ENCODE results near the gene ELP5.
A peak's percentile ranks its signal among the peaks of the same experiment; 100 is the strongest.

The ELP5 gene

GRCh38 chr17:7217113-7217987, 34.7 kb upstream of the ELP5 start:
- Histone ChIP-seq H3K4me1 (ENCODE audit: control insufficient read depth, insufficient read depth, low read length) (peaks cover 11% of the 10 kb centered on the region), H3K27ac (ENCODE audit: extremely low read depth, low read depth, low read length) (no peak overlapping the region), H3K36me3 (ENCODE audit: control insufficient read depth in 2 of 2, insufficient read depth in 1 of 2, low read length in 2 of 2) (peaks cover 0 to 15% of the 10 kb centered on the region in 2 experiments; a peak in 1 of 3 replicates), H3K4me3 (ENCODE audit: low read depth, low read length) (peak overlapping the region; percentile 9), H3K9me3 (ENCODE audit: control insufficient read depth, insufficient read depth, low read depth, low read length) (no peaks in the 10 kb centered on the region)
- POLR2A ChIA-PET = interaction anchor here (0.5 to 9.8 kb wide), 2 partner anchors 19 to 196 kb away, joined by 5 to 284 read pairs; partner anchors contain the start of genes DVL2, GABARAP and PHF23
- CTCF ChIA-PET = no interaction called here
- TF ChIP-seq ZNF140 (tag by site-specific recombination; IDR thresholded peaks at IDR 0.05) = no peak
- no peak; the same call in 1 of the 2 replicates for TF ChIP-seq ZNF324 (tag by site-specific recombination; IDR thresholded peaks at IDR 0.05)
- TF ChIP-seq ZNF362 (tag by site-specific recombination; IDR thresholded peaks at IDR 0.05) = no peak
- TF ChIP-seq, protein P1, sequence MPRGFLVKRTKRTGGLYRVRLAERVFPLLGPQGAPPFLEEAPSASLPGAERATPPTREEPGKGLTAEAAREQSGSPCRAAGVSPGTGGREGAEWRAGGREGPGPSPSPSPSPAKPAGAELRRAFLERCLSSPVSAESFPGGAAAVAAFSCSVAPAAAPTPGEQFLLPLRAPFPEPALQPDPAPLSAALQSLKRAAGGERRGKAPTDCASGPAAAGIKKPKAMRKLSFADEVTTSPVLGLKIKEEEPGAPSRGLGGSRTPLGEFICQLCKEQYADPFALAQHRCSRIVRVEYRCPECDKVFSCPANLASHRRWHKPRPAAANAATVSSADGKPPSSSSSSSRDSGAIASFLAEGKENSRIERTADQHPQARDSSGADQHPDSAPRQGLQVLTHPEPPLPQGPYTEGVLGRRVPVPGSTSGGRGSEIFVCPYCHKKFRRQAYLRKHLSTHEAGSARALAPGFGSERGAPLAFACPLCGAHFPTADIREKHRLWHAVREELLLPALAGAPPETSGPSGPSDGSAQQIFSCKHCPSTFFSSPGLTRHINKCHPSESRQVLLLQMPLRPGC (tag by site-specific recombination; IDR thresholded peaks at IDR 0.05) = no peak
- no peak for TF ChIP-seq ZXDB (tag by site-specific recombination; IDR thresholded peaks at IDR 0.05)
- TF ChIP-seq KLF9 (tag by site-specific recombination; IDR thresholded peaks at IDR 0.05; ENCODE audit: low read depth) = no peak
- 0 out of 2 replicates have a peak, but pooled peaks have one; percentile 11 for TF ChIP-seq PRDM1 (tag by site-specific recombination; IDR thresholded peaks at IDR 0.05)
- peak; percentile 54; the same call in 1 of the 2 replicates for TF ChIP-seq WT1 (tag by site-specific recombination; IDR thresholded peaks at IDR 0.05)
- TF ChIP-seq REPIN1 (tag by site-specific recombination; IDR thresholded peaks at IDR 0.05; ENCODE audit: low read depth) = no peak
- TF ChIP-seq ZNF776 (tag by site-specific recombination; IDR thresholded peaks at IDR 0.05; ENCODE audit: borderline replicate concordance) = no peak
- TF ChIP-seq ZNF473 (tag by site-specific recombination; IDR thresholded peaks at IDR 0.05) = no peak
- TF ChIP-seq EGR2 (tag by site-specific recombination; IDR thresholded peaks at IDR 0.05; ENCODE audit: low read depth) = 0 out of 2 replicates have a peak, but pooled peaks have one; percentile 26
- TF ChIP-seq ZBTB1 (tag by site-specific recombination; IDR thresholded peaks at IDR 0.05) = no peak
- TF ChIP-seq ZNF18 (tag by site-specific recombination; IDR thresholded peaks at IDR 0.05) = no peak
- no peak for TF ChIP-seq ZNF707 (tag by site-specific recombination; IDR thresholded peaks at IDR 0.05)
- TF ChIP-seq ZBTB10 (tag by site-specific recombination; IDR thresholded peaks at IDR 0.05) = peak; percentile 90
- TF ChIP-seq SETDB1 (IDR thresholded peaks at IDR 0.05; ENCODE audit: insufficient read length, low read length) = no peak
- TF ChIP-seq ZNF621 (tag by site-specific recombination; IDR thresholded peaks at IDR 0.05) = no peak
- no peak for TF ChIP-seq ZNF138 (tag by site-specific recombination; IDR thresholded peaks at IDR 0.05; ENCODE audit: borderline replicate concordance)
- TF ChIP-seq KLF7 (tag by site-specific recombination; IDR thresholded peaks at IDR 0.05; ENCODE audit: borderline replicate concordance) = no peak
- TF ChIP-seq ZNF600 (tag by site-specific recombination; IDR thresholded peaks at IDR 0.05) = peak; percentile 8; the same call in 1 of the 2 replicates
- TF ChIP-seq ZSCAN18 (tag by site-specific recombination; IDR thresholded peaks at IDR 0.05) = 0 out of 2 replicates have a peak, but pooled peaks have one; percentile 38
- 0 out of 2 replicates have a peak, but pooled peaks have one; percentile 17 for TF ChIP-seq ZBTB8A (tag by site-specific recombination; IDR thresholded peaks at IDR 0.05)
- TF ChIP-seq SP3 (tag by site-specific recombination; IDR thresholded peaks at IDR 0.05) = peak; percentile 60
- peak; percentile 36; the same call in 1 of the 2 replicates for TF ChIP-seq PRDM4 (tag by site-specific recombination; IDR thresholded peaks at IDR 0.05)
- no peak for TF ChIP-seq ZFP41 (tag by site-specific recombination; IDR thresholded peaks at IDR 0.05; ENCODE audit: borderline replicate concordance)
